NCI-H748 treated with DMSO at 0.1 percent for 48 hours (cell line): ENCODE measurements around the gene APOA1.

ENCODE experiments used
- DNase-seq: peaks from one replicate; lab custom pipeline; 2025; lab: John Stamatoyannopoulos, UW

Gene APOA1

DNA sequence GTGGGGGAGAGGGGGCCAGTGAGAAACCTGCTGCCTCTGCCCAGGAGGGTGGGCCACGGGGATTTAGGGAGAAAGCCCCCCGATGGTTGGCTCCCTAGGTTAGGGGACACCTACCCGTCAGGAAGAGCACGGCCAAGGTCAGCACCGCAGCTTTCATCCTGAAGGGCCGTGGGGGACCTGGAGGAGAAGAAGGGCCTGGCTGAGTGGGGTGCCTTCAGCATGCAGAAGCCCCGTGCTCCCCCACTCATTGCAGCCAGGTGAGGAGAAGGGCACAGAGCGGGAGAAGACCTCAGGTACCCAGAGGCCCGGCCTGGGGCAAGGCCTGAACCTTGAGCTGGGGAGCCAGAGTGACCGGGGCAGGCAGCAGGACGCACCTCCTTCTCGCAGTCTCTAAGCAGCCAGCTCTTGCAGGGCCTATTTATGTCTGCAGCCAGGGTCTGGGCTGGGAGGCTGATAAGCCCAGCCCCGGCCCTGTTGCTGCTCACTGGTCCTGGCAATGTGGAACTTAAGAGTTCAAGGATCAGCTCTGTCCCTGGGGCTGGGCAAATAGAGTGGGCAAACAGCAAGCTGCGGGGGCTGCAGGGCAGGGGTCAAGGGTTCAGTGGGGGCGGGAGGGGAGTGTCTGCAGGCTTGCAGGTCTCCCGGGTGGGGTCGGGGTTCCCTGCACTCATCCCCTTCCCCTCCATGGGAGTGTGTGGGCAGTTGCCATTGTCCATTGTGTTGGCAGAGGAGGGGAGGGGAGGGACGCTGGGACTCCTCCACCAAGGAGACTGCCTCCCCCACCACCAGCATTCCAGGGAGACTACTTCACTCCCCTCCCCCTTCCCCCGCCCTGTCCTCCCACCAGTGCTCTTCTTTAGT is at the start of gene APOA1:
Gene APOA1, minus strand, starts transcription at position 392 of the 861 bp plus-strand sequence. Its CDS starts 235 bp downstream, at position 157.
- DNase-seq: no peak

DNA sequence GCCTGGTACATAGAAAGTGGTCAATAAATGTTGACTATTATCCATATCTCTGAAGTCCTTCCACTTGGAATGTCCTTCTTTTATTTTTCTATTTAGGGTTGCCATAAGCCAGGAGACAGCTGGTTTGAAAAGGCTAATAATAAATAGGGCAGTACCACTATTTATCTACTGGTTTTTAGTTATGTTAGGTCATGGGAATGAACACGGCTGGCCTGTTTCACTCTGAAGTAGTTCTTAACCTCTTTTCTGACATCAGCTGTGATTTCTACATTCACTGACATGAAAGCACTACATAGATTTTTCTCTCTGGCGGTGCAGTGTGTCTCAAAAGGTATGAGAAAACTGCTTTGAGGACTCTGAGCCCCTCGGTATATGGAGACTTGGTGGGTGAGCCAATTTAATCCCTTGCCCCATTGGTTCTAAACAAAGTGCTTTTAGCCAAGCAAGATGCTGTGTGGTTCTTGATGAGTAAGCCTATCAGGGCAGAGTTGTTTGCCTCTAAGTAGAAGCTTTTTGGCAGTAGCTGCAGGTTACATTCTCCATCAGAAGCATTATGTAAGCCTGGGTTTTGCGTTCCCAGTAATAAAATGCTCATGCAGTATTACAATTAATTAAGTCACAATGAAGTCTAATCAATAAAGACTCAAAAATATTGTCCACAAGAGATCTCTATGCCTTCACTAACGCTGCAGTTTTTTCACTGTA is 48.7 kb upstream of the APOA1 start:
- DNase-seq: no peak

DNA sequence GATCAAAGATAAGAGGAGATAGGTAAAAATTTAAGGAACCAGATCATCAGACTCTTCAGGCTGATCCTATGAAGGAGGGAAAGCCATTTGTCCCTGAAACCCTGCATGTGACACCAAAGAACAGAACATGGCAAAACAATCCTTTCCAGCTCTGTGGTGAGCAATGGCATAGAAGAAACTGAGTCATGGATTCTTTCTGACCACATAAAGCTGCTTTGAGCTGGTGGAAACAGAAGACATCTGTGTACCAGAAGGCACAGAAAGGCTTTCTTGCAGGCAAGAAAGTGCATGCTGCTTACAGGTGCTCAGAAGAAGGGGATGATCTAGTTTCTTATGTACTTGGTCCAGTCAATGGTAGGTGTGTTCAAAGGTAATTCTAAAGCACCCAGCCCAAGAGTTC is 45.0 kb upstream of the APOA1 start:
- no peak for DNase-seq

DNA sequence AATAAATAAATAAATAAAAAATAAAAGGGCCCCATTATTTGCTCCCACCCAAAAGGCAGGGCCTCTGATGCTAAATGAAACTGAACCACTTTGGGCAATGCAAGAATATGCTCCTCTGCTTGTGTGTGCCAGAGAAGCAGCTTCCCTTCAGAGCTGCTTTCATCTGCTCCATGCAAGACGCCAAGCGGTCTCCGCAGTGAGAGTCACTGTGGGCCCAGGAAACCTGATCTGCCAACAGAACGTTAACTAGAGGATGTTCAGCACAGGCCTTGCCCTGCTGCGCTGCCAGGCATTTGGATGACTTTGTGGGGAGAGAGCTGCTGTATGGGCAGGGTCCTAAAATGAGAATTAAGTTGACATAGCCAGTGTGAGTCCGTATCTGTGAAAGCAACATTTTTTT is 43.7 kb upstream of the APOA1 start:
- DNase-seq: no peak

DNA sequence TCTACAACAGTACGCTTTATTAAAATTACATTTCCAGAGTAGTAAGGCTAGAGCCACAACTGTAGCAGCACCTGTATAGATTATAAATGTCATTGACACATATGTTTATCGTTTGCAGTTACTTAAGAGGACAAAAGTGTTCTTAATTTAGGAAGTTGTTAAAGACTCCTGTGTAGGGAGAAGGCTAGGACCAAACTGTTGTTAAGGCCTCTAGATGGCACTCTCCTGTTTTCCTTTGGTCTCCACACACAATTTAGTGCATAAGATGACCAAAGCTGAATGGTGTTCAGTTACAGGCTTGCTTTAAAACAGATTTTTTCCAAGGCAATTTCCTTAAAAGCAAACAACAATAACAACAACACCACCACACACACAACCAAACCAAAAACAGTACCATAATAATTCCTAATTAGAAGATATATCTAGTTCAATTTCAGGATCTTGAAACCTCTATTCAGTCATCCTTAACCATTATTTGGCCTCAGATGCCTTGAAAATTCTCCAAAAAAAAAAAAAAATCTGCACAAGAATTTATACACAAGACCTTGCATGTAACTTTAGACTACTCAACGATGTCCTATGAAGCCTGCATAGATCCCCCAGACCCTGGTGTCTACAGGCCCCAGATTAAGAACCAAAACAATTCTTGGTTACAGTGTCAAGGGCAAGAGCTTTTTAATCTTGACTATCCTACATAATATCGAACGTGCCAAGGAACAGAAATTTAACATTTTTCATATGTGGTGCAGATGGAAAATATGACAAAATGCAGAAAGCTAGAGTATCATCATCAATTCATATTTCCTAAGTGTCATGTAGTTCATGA is 42.6 kb upstream of the APOA1 start:
- peak; percentile 9 for DNase-seq

DNA sequence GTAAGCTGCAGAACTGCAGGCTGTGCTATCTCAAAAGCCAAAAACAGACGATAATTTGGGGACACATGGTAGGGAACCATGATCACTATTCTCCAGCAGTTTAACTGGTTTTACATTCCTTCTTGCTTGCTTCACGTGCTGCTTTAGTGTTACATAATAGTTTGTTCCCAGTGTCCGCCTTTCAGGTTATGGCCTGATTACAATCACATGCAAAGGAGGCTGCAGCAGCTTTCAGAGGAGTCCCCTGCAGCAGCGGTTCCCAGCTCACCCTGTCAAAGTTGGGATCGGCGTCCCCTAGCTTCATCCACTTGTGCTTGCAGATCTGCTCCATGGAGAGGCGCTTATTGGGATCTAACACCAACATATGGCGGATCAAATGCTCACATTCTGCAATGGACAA is 39.2 kb upstream of the APOA1 start:
- no peak for DNase-seq

DNA sequence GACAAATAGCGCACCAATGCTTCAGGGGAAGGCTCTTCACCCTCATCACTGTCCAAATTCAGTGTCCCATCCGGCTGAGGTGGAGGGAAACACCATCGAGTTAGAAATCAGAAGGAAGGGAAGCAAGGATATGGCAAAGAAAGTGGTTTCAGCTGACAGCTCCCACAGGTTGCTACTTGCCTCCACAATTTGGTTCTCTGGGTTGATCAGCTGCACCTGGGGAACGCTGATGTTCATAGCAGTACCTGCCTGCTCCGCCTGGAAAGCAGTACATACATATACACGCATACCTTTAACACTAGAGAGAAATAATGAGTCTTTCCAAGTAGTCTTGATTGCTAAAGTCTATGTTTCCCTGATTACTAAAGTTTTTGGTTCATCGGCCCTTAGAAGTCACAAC is 37.8 kb upstream of the APOA1 start:
- no peak for DNase-seq

DNA sequence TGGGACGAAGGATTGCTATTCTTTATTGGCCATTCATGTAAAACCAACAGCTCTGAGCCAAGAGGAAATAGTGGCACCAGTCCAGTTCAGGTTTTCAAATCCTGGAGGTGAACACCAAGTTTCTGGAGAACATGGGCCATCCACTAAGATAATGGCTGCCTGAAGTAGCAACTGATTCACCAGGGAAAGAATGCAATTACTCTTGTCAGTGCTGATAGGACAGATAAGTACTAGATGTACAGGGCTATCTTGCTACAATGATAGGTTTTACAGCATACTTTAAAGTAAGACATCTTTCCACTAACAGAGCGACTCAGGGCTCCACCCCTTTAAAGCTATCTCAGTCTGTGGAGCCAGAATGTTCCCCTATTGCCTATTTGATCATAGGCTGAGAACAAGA is 36.8 kb upstream of the APOA1 start:
- no peak for DNase-seq

DNA sequence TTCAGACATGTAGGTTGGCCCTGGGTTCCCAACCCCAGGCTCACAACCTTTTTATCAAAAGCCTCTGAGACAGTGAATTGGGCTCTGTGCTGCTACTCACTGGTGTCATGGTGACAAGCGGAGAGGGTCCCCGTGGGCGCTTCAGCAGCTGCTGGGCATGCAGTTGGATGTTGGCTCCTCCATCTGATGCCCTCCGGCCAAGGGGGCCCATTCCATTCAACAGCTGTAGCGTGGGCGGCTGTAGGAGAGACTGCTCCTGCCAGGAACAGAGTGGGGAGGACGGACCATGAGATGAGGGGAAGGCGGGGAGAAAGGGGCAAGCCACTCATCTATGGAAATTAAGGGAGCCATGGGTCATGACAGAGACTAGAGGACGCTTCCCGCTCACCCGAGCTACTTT is 36.0 kb upstream of the APOA1 start:
- DNase-seq: no peak

DNA sequence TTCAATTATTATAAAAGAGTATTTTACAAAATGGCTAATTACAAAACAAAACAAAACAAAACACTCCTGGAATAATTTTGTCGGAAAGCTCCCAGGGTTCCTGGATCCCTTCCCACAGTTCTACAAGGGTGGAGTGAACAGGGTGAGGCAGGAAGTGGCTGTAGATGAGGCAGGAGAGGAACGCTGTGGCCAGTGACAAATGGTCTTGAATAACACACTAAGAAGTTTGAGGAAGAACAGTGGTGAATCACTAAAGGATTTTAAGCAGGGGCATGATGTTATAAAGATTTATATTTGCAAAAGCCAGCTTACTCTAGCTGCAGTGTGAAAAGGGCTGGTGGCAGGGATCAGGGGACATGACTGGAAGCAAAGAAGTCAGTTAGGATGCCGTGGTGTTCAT is 33.8 kb upstream of the APOA1 start:
- DNase-seq: no peak

DNA sequence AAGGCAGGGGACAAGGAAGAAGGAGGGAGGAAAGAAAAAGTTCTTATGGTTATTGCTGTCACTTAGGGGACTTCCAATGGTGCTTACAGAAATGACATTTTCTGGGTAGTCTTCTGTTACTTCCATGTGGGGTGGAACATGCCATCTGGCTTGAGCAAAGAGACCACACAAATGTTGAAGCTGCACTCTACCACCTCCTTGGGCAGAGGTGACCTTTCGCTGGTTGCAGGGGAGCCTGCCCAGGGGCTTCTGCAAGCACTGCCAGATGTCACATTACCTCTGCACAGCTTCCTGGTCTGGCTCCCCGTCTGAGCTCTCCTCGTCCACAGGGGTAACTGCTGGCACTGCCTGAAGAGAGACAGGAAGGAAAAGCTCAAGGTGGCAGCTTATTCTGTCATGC is 32.6 kb upstream of the APOA1 start:
- no peak for DNase-seq

DNA sequence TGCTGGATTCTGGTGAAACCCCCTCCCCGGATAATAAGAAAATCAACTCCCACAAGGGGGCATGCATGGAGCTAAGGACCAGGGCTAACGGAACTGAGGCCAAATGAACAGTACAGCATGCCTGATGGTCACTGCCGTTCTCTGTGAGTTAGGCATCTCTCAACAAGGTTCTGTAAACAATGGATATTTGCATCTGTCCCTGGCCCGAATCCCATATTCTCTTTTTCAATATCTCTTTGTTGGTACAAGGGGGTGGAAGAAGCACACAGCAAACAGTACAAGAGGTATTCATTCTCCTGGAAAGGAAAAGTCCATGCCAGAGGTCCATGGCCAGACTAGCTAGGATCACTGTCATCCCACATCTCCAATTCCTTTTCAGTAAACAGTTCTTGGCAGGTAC is 32.2 kb upstream of the APOA1 start:
- DNase-seq: no peak

DNA sequence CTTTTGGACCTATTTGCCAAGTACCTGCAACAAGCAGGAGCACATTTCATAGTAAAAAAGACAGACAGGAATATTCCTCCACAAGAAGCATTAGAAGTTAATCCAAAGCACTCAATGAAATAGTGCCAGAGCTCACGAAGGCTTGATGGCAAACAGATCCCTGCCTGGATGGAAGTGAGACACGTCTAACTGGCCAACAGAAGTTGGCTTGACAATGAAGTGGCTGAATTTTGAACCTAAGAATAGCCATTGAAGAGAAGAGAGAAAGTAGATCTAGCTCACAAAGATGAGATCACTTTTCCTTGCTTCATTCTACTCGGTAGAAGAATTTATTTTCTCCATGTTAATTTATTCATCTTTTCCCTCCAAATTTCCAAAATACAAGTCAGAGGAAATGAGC is 30.6 kb upstream of the APOA1 start:
- no peak for DNase-seq

DNA sequence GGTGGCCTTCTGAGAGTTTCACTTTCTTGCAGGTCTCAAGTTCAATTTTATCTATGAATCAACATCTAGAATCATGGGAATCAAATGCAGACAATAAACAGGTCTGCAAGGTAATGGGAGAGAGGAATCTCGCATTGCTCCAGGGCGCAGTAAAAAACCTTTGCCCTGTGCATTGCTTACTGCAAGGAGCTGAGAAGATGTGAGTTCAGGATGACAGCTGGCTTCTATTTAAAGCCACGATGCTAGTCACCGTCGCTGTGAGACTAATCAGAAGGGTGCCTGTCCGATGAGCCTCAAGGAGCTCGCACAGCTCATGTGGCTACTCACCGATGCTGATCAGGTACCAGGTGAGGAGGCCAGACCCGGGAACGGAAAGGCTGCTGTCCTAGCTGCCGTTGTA is 30.2 kb upstream of the APOA1 start:
- no peak for DNase-seq

DNA sequence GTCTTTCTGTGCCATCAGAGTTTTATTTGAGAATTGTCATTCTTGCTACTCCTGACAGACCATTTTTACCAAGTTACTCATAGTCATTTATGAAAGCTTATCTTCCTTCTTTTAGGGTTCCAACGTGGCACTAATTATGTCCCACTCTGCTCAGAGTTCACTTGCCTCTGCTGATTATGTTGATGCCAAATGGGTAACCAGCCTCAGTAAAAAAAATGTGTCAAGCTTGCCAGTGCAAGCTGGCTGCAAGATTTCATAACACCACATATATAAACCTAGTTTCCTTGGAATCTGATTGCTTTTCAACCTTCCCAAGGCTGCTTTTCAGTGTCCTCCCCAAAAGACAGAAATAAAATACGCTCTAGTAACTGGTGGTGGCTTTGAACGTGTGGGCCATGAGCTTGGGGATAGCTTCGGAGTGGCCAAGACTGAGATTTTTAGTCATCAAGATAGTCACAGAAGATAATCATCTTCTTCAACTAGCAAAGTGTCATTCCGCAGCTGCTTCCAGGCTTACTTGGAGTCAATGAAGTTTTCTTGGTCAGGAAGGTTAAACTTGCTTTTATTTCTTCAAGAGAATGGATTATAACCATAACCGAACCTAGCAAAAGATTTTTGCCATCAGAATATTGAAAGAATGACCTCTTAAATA is 29.5 kb upstream of the APOA1 start:
- DNase-seq: no peak

DNA sequence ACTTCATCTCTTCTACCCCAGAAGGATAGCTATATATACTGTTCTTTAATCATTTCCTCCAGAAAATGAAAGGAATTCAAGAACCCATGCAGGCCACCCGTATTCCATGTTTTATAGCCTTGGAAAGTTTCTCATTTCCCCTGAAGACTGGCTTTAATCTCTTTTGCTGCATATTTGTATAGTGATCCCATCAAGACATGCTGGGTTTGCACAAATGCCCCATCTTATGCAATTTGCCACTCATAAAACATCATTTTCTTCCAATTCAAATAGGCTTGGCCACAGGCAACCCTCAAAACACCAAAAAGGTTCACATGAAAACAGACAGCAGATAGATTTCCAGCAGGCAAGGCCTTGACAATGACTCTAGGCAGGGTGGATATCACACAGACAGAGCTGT is 28.3 kb upstream of the APOA1 start:
- no peak for DNase-seq

DNA sequence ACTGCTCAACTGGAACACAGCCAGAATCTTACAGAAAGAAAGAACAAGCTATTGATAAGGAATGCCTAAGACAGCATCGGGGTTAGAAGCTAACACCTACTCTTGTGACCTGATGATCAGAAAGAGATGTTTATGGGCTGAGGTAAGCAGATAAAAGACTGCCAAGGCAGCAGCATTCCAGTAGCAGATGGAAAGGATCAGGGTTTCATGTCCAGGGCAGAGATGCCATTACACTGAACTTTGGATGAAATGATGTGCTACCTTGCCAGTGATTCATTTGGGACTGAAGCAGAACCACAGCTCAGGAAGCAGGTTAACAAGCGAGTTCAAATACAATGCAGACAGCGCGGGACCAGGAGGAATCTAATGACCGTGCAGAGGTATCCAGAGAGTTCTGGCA is 27.1 kb upstream of the APOA1 start:
- no peak for DNase-seq

DNA sequence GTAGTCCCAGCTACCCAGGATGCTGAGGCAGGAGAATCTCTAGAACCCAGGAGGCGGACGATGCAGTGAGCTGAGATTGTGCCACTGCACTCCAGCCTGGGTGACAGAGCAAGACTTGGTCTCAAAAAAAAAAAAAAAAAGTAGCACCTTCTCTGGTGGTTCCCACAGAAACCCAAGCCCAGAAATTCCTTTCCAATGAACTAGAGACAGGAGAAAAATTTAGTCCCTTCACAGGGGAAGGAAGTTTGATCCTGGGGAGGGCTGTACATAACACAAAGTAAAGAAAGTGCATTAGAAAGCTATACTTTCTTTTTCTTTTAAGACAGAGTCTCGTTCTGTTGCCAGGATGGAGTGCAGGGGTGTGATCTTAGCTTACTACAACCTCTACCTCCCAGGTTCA is 25.5 kb upstream of the APOA1 start:
- DNase-seq: no peak

DNA sequence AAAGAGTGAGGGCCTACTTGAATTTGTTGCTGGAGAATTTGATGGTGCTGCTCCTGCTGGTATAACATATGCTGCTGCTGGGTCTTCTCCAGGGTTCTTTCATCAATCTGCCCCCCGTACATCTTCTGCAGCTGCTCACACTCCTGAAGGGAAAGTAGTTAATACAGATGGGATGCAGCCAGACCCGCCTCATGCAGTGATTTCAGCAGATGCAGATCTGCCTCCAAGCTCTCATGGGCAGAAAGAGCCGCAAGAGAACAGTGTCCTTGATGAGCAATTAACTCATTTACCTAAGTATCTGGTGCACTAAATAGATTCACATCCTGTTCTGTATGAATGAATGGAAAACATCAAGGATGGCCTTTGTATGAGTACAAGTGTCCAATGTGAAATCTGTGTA is 24.8 kb upstream of the APOA1 start:
- no peak for DNase-seq

DNA sequence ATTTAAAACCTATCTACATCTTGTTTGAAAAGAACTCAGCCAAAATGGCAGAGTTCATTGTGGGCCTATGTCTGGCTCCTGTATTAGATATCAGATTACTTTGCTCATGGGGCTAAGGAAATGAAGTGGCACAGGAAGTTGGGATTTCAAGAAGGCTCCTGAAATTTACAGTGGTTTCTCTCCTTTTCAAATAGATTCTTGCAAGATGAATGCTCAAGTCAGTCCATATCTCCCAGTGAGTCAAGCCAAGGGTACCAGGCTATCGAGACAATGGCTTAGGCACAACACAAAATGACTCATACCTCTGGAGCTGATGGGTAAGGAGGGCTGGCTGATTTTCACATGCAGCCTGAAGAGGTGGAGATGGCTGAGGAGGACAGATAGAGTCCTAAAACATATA is 24.1 kb upstream of the APOA1 start:
- no peak for DNase-seq

DNA sequence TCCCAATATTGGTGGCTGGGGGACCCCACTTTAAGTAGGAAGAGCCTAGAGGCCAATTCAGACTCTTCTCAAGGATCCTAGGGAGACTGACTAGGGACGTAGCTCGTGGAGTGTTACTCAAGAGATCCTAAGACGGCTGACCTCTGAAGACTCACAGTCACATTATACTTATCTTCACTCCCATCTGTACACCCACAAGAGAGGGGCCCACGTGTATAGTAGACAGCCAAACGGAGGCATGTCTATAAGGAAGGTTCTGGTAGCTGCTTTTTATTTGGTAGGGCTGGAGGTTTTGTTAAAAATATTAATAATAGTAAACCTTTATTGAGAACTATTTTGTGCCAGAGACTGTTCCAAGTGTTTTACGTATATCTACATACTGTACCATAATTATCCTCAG is 22.9 kb upstream of the APOA1 start:
- no peak for DNase-seq

DNA sequence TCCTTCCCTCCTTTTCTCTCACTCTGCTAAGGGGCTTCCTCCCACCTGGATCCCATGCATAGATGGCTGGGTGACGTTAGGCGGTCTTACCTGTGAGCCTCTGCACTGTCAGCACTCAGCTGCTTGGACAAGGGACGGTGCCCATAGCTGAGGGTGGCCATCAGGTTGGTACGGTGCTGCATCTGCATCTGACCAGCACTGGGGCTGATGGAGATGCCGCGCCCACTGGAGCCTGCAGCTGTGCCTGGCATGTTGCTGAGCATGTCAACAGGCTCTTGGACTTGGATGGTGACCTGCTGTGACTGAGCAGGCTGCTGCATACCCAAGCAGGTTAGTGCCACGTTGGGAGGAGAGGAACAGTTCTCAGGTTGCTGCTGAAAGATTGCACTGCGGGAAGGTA is 21.8 kb upstream of the APOA1 start:
- DNase-seq: no peak
